Trophoblast cell (in vitro differentiated cells and primary cell): ENCODE results near the gene UBQLN1.
A peak's percentile ranks its signal among the peaks of the same experiment; 100 is the strongest.
"Not testable (repeated sequence)": the region's sequence is repeated elsewhere in the genome, so short reads cannot be mapped to it uniquely, and the experiment has no call there.

Experiments
- DNase-seq, 2 donors: peaks; one replicate each; pipeline ENCODE4 v3.0.0-alpha.2; 2016
- H2AFZ ChIP-seq: 2 replicates; pipeline ENCODE4 v1.6.1; 2013; ENCODE audit warnings: low read length, moderate library complexity, mild to moderate bottlenecking; ENCODE audit not compliant: insufficient read depth, poor library complexity
- H2AK5ac ChIP-seq: 2 replicates; pipeline ENCODE4 v1.6.1; 2013; ENCODE audit warnings: mild to moderate bottlenecking, low read length
- H2BK120ac ChIP-seq: 2 replicates; pipeline ENCODE4 v1.6.1; 2013; ENCODE audit warnings: low read length, mild to moderate bottlenecking, moderate library complexity; ENCODE audit not compliant: insufficient read depth, poor library complexity
- H2BK12ac ChIP-seq: 2 replicates; pipeline ENCODE4 v1.6.1; 2013; ENCODE audit warnings: mild to moderate bottlenecking, low read length, moderate library complexity
- H2BK5ac ChIP-seq: 2 replicates; pipeline ENCODE4 v1.6.1; 2013; ENCODE audit warnings: low read length, low read depth, moderate library complexity, mild to moderate bottlenecking; ENCODE audit not compliant: poor library complexity
- H3K14ac ChIP-seq: 2 replicates; pipeline ENCODE4 v1.6.1; 2013; ENCODE audit warnings: mild to moderate bottlenecking, low read length
- H3K18ac ChIP-seq: 2 replicates; pipeline ENCODE4 v1.6.1; 2013; ENCODE audit warnings: mild to moderate bottlenecking, low read length
- H3K23ac ChIP-seq: 2 replicates; pipeline ENCODE4 v1.6.1; 2013; ENCODE audit warnings: low read length
- H3K27ac ChIP-seq: 2 replicates; pipeline ENCODE4 v1.5.1; 2013; ENCODE audit warnings: low read depth, mild to moderate bottlenecking, inconsistent platforms, low read length, moderate library complexity
- H3K27me3 ChIP-seq: 2 replicates; pipeline ENCODE4 v1.6.1; 2013; ENCODE audit warnings: inconsistent platforms, mild to moderate bottlenecking, low read length, moderate library complexity; ENCODE audit not compliant: insufficient read depth
- H3K36me3 ChIP-seq, 2 experiments: 1 replicate in 1 of 2; 2 replicates in 1 of 2; pipeline ENCODE4 v1.6.1; 2013; ENCODE audit warnings: low read length in 2 of 2, mild to moderate bottlenecking in 2 of 2, moderate library complexity in 1 of 2; ENCODE audit not compliant: insufficient read depth in 2 of 2, control insufficient read depth in 1 of 2
- H3K4ac ChIP-seq: 2 replicates; pipeline ENCODE4 v1.6.1; 2013; ENCODE audit warnings: low read depth, mild to moderate bottlenecking, low read length, moderate library complexity
- H3K4me1 ChIP-seq, 2 experiments: 1 replicate in 1 of 2; 2 replicates in 1 of 2; pipeline ENCODE4 v1.6.1; 2013; ENCODE audit warnings: low read length in 2 of 2, mild to moderate bottlenecking in 2 of 2, moderate library complexity in 1 of 2; ENCODE audit not compliant: insufficient read depth in 2 of 2, control insufficient read depth in 1 of 2
- H3K4me2 ChIP-seq: 2 replicates; pipeline ENCODE4 v1.6.1; 2013; ENCODE audit warnings: inconsistent platforms, mild to moderate bottlenecking, low read length, moderate library complexity
- H3K4me3 ChIP-seq: 2 replicates; pipeline ENCODE4 v1.5.1; 2013; ENCODE audit warnings: mild to moderate bottlenecking, low read depth, low read length, inconsistent platforms
- H3K79me1 ChIP-seq: one replicate; pipeline ENCODE4 v1.6.1; 2013; ENCODE audit warnings: low read length
- H3K79me2 ChIP-seq: 2 replicates; pipeline ENCODE4 v1.6.1; 2013; ENCODE audit warnings: low read length, mild to moderate bottlenecking; ENCODE audit not compliant: control insufficient read depth, insufficient read depth, poor library complexity
- H3K9ac ChIP-seq: 2 replicates; pipeline ENCODE4 v1.6.1; 2013; ENCODE audit warnings: mild to moderate bottlenecking, low read length
- H3K9me3 ChIP-seq: 2 replicates; pipeline ENCODE4 v1.6.1; 2013; ENCODE audit warnings: low read depth, mild to moderate bottlenecking, control low read depth, inconsistent platforms, low read length; ENCODE audit not compliant: insufficient read depth
- H4K12ac ChIP-seq: 2 replicates; pipeline ENCODE4 v1.6.1; 2013; ENCODE audit warnings: low read depth, mild to moderate bottlenecking, low read length, moderate library complexity
- H4K8ac ChIP-seq: 2 replicates; pipeline ENCODE4 v1.6.1; 2013; ENCODE audit warnings: low read depth, mild to moderate bottlenecking, low read length, moderate library complexity
- H4K91ac ChIP-seq: one replicate; pipeline ENCODE4 v1.6.1; 2013; ENCODE audit warnings: low read depth, mild to moderate bottlenecking, low read length, moderate library complexity
- WGBS: extraction: QIAGEN DNeasy Blood & Tissue Kit; methylation state at CpG from one replicate; pipeline ENCODE4 v1.1.7; 2013; ENCODE audit warnings: missing lambda C conversion rate; ENCODE audit not compliant: insufficient read length, insufficient coverage; ENCODE audit errors: extremely low coverage; 5-methylcytosine and 5-hydroxymethylcytosine counted together

UBQLN1 gene

DNA sequence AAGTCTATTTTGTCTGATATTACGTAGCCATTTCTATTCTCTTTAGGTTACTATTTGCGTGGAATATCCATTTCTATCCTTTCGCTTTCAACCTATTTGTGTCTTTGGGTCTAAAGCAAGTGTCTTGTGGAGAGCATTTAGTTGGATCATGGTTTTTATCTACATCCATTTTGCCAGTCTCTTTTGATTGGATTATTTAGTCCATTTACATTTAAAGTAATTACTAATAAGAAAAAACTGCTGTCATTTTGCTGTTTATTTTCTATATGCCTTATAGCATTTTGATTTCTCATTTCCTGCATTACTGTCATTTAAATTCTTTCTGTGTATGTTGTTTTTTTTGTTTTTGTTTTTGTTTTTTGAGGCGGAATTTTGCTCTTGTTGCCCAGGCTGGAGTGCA lies 26.0 kb upstream of the UBQLN1 start:
- no peak overlapping the region for H2AK5ac ChIP-seq
- H2BK5ac ChIP-seq = no peak overlapping the region
- H4K8ac ChIP-seq = no peak overlapping the region
- H3K23ac ChIP-seq = no peak overlapping the region
- H4K12ac ChIP-seq = no peak overlapping the region
- H3K36me3 ChIP-seq = no peaks in the 10 kb centered on the region
- no peak overlapping the region for H3K18ac ChIP-seq
- H3K79me1 ChIP-seq = no peaks in the 10 kb centered on the region
- WGBS = no CpG with 5 or more reads among the region's 4 CpGs
- H3K27me3 ChIP-seq = no peaks in the 10 kb centered on the region
- H3K9ac ChIP-seq = no peak overlapping the region
- H3K4me3 ChIP-seq = no peak overlapping the region
- H2AFZ ChIP-seq = no peak overlapping the region
- no peak overlapping the region for H3K4ac ChIP-seq
- H4K91ac ChIP-seq = no peak overlapping the region
- H3K14ac ChIP-seq = no peak overlapping the region
- H3K27ac ChIP-seq = no peak overlapping the region
- H3K9me3 ChIP-seq = no peaks in the 10 kb centered on the region
- H2BK120ac ChIP-seq = no peak overlapping the region
- H3K4me1 ChIP-seq = no peaks in the 10 kb centered on the region
- no peak overlapping the region for H2BK12ac ChIP-seq
- DNase-seq = no peak
- H3K4me2 ChIP-seq = no peak overlapping the region
- H3K79me2 ChIP-seq = no peaks in the 10 kb centered on the region

DNA sequence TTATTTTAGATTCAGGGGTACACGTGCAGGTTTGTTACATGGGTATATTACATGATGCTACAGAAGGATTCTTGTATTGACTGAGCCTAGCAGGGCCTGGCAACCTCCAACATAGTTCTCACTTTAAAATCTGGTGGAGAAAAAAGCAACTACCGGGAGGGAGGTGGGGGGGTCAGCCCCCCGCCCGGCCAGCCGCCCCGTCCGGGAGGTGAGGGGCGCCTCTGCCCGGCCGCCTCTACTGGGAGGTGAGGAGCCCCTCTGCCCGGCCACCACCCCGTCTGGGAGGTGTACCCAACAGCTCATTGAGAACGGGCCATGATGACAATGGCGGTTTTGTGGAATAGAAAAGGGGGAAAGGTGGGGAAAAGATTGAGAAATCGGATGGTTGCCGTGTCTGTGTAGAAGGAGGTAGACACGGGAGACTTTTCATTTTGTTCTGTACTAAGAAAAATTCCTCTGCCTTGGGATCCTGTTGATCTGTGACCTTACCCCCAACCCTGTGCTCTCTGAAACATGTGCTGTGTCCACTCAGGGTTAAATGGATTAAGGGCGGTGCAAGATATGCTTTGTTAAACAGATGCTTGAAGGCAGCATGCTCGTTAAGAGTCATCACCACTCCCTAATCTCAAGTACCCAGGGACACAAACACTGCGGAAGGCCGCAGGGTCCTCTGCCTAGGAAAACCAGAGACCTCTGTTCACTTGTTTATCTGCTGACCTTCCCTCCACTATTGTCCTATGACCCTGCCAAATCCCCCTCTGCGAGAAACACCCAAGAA lies 21.0 kb upstream of the UBQLN1 start:
- not testable (repeated sequence) for H2BK120ac ChIP-seq, H3K4me3 ChIP-seq, H2BK12ac ChIP-seq, H4K12ac ChIP-seq, H3K4me2 ChIP-seq, H3K79me2 ChIP-seq, H3K36me3 ChIP-seq, H2BK5ac ChIP-seq, H4K91ac ChIP-seq, H3K79me1 ChIP-seq, H3K4me1 ChIP-seq, H2AK5ac ChIP-seq, H3K9ac ChIP-seq, DNase-seq, H3K27me3 ChIP-seq, H3K9me3 ChIP-seq, H3K18ac ChIP-seq, H3K23ac ChIP-seq, H2AFZ ChIP-seq, H3K14ac ChIP-seq, H4K8ac ChIP-seq, H3K4ac ChIP-seq, H3K27ac ChIP-seq
- no CpG with 5 or more reads among the region's 22 CpGs for WGBS

- Histone ChIP-seq H3K9me3 (no peaks in the 10 kb centered on the region), H3K79me1 (no peaks in the 10 kb centered on the region), H3K4me3 (no peak overlapping the region), H3K9ac (no peak overlapping the region), H3K4me1 (no peaks in the 10 kb centered on the region), H3K14ac (no peak overlapping the region), H4K12ac (no peak overlapping the region), H3K4me2 (no peak overlapping the region), H2BK120ac (no peak overlapping the region), H3K23ac (no peak overlapping the region), H3K27ac (no peak overlapping the region), H2BK12ac (no peak overlapping the region), H3K4ac (no peak overlapping the region), H2BK5ac (no peak overlapping the region), H4K8ac (no peak overlapping the region), H3K36me3 (no peaks in the 10 kb centered on the region), H2AFZ (no peak overlapping the region), H3K79me2 (no peaks in the 10 kb centered on the region), H2AK5ac (no peak overlapping the region), H4K91ac (no peak overlapping the region), H3K18ac (no peak overlapping the region), H3K27me3 (no peaks in the 10 kb centered on the region)
- DNase-seq = no peak
Observed at GRCh38 chr9:83724436-83724835, 16.7 kb upstream of the UBQLN1 start.

DNA sequence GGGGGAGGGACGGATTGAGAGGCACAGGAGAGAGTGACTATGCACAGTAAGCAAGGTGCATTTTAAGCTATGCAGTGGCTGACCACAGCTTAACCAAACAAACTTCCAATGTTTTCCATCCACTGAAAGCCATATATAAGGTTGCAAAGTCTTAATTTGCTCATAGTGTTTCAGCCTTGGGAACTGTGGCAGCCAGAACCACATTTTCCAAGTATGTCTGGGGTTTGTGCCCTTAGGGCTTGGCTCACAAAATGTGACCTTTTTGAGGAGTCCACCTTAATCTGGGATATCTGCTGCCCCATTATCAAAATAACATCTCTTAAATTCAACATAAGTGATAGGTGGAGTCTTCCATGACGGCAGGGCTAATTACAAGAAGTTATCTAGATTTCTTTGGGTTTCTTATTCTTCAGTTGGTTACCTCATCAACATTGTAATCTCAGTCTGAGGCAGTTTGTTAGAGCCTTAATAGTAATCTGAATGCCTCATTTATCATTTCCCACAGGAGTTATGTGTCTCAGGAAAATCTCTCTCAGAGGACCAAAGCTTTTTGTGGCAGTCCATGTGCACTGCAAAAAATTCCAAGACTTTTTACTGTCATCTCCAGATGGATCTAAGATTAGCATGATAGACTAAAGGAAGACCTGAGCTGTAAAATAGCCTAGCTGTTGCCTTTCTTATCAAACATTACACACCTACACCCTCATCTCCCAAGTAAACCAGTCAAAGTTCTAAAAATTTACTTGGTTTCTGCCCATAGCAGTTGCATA lies 15.2 kb upstream of the UBQLN1 start:
- no peaks in the 10 kb centered on the region for H3K79me1 ChIP-seq
- no peak overlapping the region for H3K27ac ChIP-seq
- no CpG with 5 or more reads among the region's 2 CpGs for WGBS
- no peak overlapping the region for H3K14ac ChIP-seq
- no peak overlapping the region for H3K18ac ChIP-seq
- no peaks in the 10 kb centered on the region for H3K27me3 ChIP-seq
- no peak overlapping the region for H2BK5ac ChIP-seq
- no peak overlapping the region for H3K9ac ChIP-seq
- H2AK5ac ChIP-seq = no peak overlapping the region
- no peak overlapping the region for H2BK12ac ChIP-seq
- no peak overlapping the region for H3K23ac ChIP-seq
- H2BK120ac ChIP-seq = no peak overlapping the region
- no peak overlapping the region for H4K12ac ChIP-seq
- no peak overlapping the region for H4K8ac ChIP-seq
- no peak overlapping the region for H2AFZ ChIP-seq
- no peaks in the 10 kb centered on the region for H3K4me1 ChIP-seq
- H3K9me3 ChIP-seq = no peaks in the 10 kb centered on the region
- DNase-seq = peak; percentile 65 to 96
- H3K4me3 ChIP-seq = no peak overlapping the region
- no peaks in the 10 kb centered on the region for H3K36me3 ChIP-seq
- H3K79me2 ChIP-seq = no peaks in the 10 kb centered on the region
- no peak overlapping the region for H4K91ac ChIP-seq
- H3K4me2 ChIP-seq = no peak overlapping the region
- no peak overlapping the region for H3K4ac ChIP-seq
